AG09309 (cell line): ENCODE data around the gene NIP7.

ENCODE experiments used
- DNase-seq: peaks from one replicate; pipeline ENCODE4 v3.0.0-alpha.2; 2010; ENCODE audit warnings: low read depth
- H3K4me3 ChIP-seq: 2 replicates; pipeline ENCODE4 v1.5.1; 2011; ENCODE audit warnings: mild to moderate bottlenecking, low read depth, low read length, moderate library complexity; ENCODE audit not compliant: control insufficient read depth
- CTCF ChIP-seq: IDR thresholded peaks from 2 replicates; pipeline ENCODE4 v1.5.1; 2011; ENCODE audit warnings: mild to moderate bottlenecking, low read depth, low read length, inconsistent platforms; ENCODE audit not compliant: insufficient read depth, control insufficient read depth; ENCODE audit errors: missing control alignments

The NIP7 gene

GRCh38 chr16:69329369-69330285, 9.9 kb upstream of the NIP7 start:
- DNase-seq: no peak
- peak overlapping the region; percentile 64 for H3K4me3 ChIP-seq
- TF ChIP-seq CTCF: no peak

- peak within 1 kb of the TSS; percentile 64 for H3K4me3 ChIP-seq
- peak; percentile 69 for DNase-seq
- no peak for TF ChIP-seq CTCF
These were observed 9.1 kb upstream of the NIP7 start, which contains the start of gene PDF for GRCh38 chr16:69330286-69331109. TSS of gene PDF (minus strand) at chr16:69330588. CDS start at chr16:69330570, 18 bp downstream.

GRCh38 chr16:69334696-69335095, 4.9 kb upstream of the NIP7 start:
- TF ChIP-seq CTCF: no peak
- no peak for DNase-seq

GRCh38 chr16:69338557-69339288, 849 bp upstream of the NIP7 start:
- TF ChIP-seq CTCF: no peak
- no peak for DNase-seq
- H3K4me3 ChIP-seq: peak overlapping the region; percentile 86

More at GRCh38 chr16:69334696-69335095, 4.9 kb upstream of the NIP7 start:
- no peak overlapping the region for H3K4me3 ChIP-seq

- H3K4me3 ChIP-seq: peak overlapping the region; percentile 86
- DNase-seq: no peak
- TF ChIP-seq CTCF: no peak
These were observed 598 bp downstream of the NIP7 start for GRCh38 chr16:69340095-69340644.

- H3K4me3 ChIP-seq: no peak overlapping the region
- no peak for DNase-seq
- TF ChIP-seq CTCF: no peak
These were observed 4.6 kb downstream of the NIP7 start for GRCh38 chr16:69344171-69344570.
